WTC11 (cell line): Measurements from ENCODE around the gene RASGRP3. TPM values are rescaled to one million over a fixed set of nuclear protein-coding genes. Genes with fewer than 3 reads are reported as not detected.

Experiments
- ATAC-seq: fragments of 200-7000 bp; cut with Tn5 transposase; 2 replicates; pipeline ENCODE4 v1.10.0; 2021; ENCODE audit warnings: mild to moderate bottlenecking, moderate library complexity
- CTCF ChIA-PET: fragments of 300-600 bp; sonication (Branson Sonifier 250); formaldehyde crosslinking; loops from one replicate; lab custom pipeline; 2021; ENCODE audit warnings: antibody characterized with exemption; lab: Charles Lee
- POLR2A ChIA-PET: fragments of 350-600 bp; sonication (Branson Sonifier 250); formaldehyde crosslinking; loops from one replicate; lab custom pipeline; 2021; ENCODE audit warnings: antibody characterized with exemption; lab: Charles Lee
- DNase-seq: peaks from one replicate; pipeline ENCODE4 v3.0.0; 2021; ENCODE audit warnings: low spot score
- H3K27ac Mint-ChIP-seq: 2 replicates; pipeline ENCODE4 v1.8.0; 2021; ENCODE audit warnings: mixed read lengths
- H3K27me3 Mint-ChIP-seq: 2 replicates; pipeline ENCODE4 v1.8.0; 2021; ENCODE audit warnings: low read depth, mild to moderate bottlenecking, moderate library complexity, mixed read lengths
- H3K36me3 Mint-ChIP-seq: 2 replicates; pipeline ENCODE4 v1.8.0; 2021; ENCODE audit warnings: mixed read lengths
- H3K4me1 Mint-ChIP-seq: 2 replicates; pipeline ENCODE4 v1.8.0; 2022; ENCODE audit warnings: mixed read lengths
- H3K4me3 Mint-ChIP-seq: 2 replicates; pipeline ENCODE4 v1.8.0; 2021; ENCODE audit warnings: mild to moderate bottlenecking, moderate library complexity, mixed read lengths
- H3K9me3 Mint-ChIP-seq: 2 replicates; pipeline ENCODE4 v1.8.0; 2021; ENCODE audit warnings: mixed read lengths
- CDX4 ChIP-seq: fragments of 250-450 bp; sonication (Bioruptor Pico); IDR thresholded peaks from 2 replicates; pipeline ENCODE4 v1.9.0; 2021; ENCODE audit warnings: moderate library complexity, mild to moderate bottlenecking, inconsistent platforms, borderline replicate concordance
- GABPB1 ChIP-seq: sonication (generic); formaldehyde crosslinking; IDR thresholded peaks from 2 replicates; pipeline ENCODE4 v1.8.1; 2023; ENCODE audit warnings: mild to moderate bottlenecking, missing genetic modification reagents
- HMGA2 ChIP-seq: fragments of 250-450 bp; sonication (Bioruptor Pico); IDR thresholded peaks from 2 replicates; pipeline ENCODE4 v1.4.0; 2021; ENCODE audit warnings: mild to moderate bottlenecking, moderate library complexity
- IRF2 ChIP-seq: sonication (generic); formaldehyde crosslinking; IDR thresholded peaks from 2 replicates; pipeline ENCODE4 v1.8.0; 2022; ENCODE audit warnings: low read depth, missing genetic modification reagents, borderline replicate concordance
- JUN ChIP-seq: sonication (generic); formaldehyde crosslinking; IDR thresholded peaks from 2 replicates; pipeline ENCODE4 v1.8.0; 2023; ENCODE audit warnings: mild to moderate bottlenecking, missing genetic modification reagents
- MAX ChIP-seq: sonication (generic); formaldehyde crosslinking; IDR thresholded peaks from 2 replicates; pipeline ENCODE4 v1.8.0; 2022; ENCODE audit warnings: mild to moderate bottlenecking, missing genetic modification reagents
- MYBL2 ChIP-seq: sonication (generic); formaldehyde crosslinking; IDR thresholded peaks from 2 replicates; pipeline ENCODE4 v1.8.1; 2023; ENCODE audit warnings: mild to moderate bottlenecking, moderate library complexity, missing genetic modification reagents
- NFE2L1 ChIP-seq: sonication (generic); formaldehyde crosslinking; IDR thresholded peaks from 2 replicates; pipeline ENCODE4 v1.8.1; 2023; ENCODE audit warnings: missing genetic modification reagents
- NR3C1 ChIP-seq: sonication (generic); formaldehyde crosslinking; conservative IDR thresholded peaks from 2 replicates; pipeline ENCODE4 v1.8.1; 2023; ENCODE audit warnings: low read depth, mild to moderate bottlenecking, missing genetic modification reagents
- RORB ChIP-seq: fragments of 250-450 bp; sonication (Bioruptor Pico); IDR thresholded peaks from 2 replicates; pipeline ENCODE4 v1.9.0; 2021; ENCODE audit warnings: mild to moderate bottlenecking
- SMAD3 ChIP-seq: sonication (generic); formaldehyde crosslinking; IDR thresholded peaks from 2 replicates; pipeline ENCODE4 v1.8.0; 2022; ENCODE audit warnings: missing genetic modification reagents, mild to moderate bottlenecking, borderline replicate concordance
- USF2 ChIP-seq: sonication (generic); formaldehyde crosslinking; IDR thresholded peaks from 2 replicates; pipeline ENCODE4 v1.8.1; 2023; ENCODE audit warnings: mild to moderate bottlenecking, missing genetic modification reagents, moderate library complexity
- ZNF121 ChIP-seq: sonication (generic); formaldehyde crosslinking; IDR thresholded peaks from 2 replicates; pipeline ENCODE4 v1.8.0; 2023; ENCODE audit warnings: missing genetic modification reagents
- ZNF263 ChIP-seq: sonication (generic); formaldehyde crosslinking; IDR thresholded peaks from 2 replicates; pipeline ENCODE4 v1.8.1; 2022; ENCODE audit warnings: low read depth, mild to moderate bottlenecking, moderate library complexity, missing genetic modification reagents
- ZNF532 ChIP-seq: fragments of 250-450 bp; sonication (Bioruptor Pico); IDR thresholded peaks from 2 replicates; pipeline ENCODE4 v1.9.0; 2021; ENCODE audit warnings: mild to moderate bottlenecking, borderline replicate concordance
- total RNA-seq: library from RNA; stranded (reverse); gene quantifications from 3 replicates; pipeline ENCODE4 v1.2.3, GENCODE V29; 2021
- TF ChIP-seq, protein P1 (sequence below): sonication (generic); formaldehyde crosslinking; IDR thresholded peaks from 2 replicates; pipeline ENCODE4 v1.8.0; 2023; ENCODE audit warnings: missing genetic modification reagents, mild to moderate bottlenecking, borderline replicate concordance
- TF ChIP-seq, protein P2 (sequence below): sonication (generic); formaldehyde crosslinking; IDR thresholded peaks from 2 replicates; pipeline ENCODE4 v1.8.1; 2022; ENCODE audit warnings: missing genetic modification reagents, borderline replicate concordance

The RASGRP3 gene
- total RNA-seq, 1 experiment from 2014 or later, result 0.11 TPM

DNA sequence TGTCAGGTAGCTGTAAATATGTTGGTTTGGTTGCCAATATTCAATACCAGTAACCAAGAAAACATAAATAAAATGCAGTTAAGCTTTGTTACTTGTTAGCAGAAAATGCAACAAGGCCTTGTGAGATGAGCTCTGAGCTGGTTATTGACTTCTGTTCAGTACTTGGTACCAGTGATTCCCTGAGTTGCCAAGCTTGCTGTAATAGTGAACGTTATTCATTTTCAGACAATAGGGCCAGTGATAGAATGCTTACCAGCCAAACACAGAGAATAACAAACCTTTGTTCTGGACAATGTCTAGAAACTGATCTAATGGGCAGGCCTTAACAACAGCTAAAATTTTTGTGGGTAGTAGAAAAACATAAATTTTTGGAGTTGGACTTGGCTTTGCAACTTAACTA lies 29.5 kb downstream of the RASGRP3 start:
- Mint-ChIP-seq H3K27ac (no peak overlapping the region), H3K9me3 (peaks cover 11% of the 10 kb centered on the region; the same call in 1 of the 2 replicates), H3K27me3 (no peaks in the 10 kb centered on the region; the same call in 1 of the 2 replicates), H3K4me3 (no peak overlapping the region), H3K36me3 (no peaks in the 10 kb centered on the region), H3K4me1 (peaks cover 3% of the 10 kb centered on the region; the same call in 1 of the 2 replicates)
- ATAC-seq (no peak), DNase-seq (no peak)
- TF ChIP-seq MAX, result no peak
- TF ChIP-seq ZNF263, result no peak
- no peak for TF ChIP-seq NFE2L1 (CRISPR knock-in tag)
- no peak for TF ChIP-seq CDX4 (CRISPR knock-in tag)
- no peak for TF ChIP-seq SMAD3 (CRISPR knock-in tag)
- TF ChIP-seq, protein P1, sequence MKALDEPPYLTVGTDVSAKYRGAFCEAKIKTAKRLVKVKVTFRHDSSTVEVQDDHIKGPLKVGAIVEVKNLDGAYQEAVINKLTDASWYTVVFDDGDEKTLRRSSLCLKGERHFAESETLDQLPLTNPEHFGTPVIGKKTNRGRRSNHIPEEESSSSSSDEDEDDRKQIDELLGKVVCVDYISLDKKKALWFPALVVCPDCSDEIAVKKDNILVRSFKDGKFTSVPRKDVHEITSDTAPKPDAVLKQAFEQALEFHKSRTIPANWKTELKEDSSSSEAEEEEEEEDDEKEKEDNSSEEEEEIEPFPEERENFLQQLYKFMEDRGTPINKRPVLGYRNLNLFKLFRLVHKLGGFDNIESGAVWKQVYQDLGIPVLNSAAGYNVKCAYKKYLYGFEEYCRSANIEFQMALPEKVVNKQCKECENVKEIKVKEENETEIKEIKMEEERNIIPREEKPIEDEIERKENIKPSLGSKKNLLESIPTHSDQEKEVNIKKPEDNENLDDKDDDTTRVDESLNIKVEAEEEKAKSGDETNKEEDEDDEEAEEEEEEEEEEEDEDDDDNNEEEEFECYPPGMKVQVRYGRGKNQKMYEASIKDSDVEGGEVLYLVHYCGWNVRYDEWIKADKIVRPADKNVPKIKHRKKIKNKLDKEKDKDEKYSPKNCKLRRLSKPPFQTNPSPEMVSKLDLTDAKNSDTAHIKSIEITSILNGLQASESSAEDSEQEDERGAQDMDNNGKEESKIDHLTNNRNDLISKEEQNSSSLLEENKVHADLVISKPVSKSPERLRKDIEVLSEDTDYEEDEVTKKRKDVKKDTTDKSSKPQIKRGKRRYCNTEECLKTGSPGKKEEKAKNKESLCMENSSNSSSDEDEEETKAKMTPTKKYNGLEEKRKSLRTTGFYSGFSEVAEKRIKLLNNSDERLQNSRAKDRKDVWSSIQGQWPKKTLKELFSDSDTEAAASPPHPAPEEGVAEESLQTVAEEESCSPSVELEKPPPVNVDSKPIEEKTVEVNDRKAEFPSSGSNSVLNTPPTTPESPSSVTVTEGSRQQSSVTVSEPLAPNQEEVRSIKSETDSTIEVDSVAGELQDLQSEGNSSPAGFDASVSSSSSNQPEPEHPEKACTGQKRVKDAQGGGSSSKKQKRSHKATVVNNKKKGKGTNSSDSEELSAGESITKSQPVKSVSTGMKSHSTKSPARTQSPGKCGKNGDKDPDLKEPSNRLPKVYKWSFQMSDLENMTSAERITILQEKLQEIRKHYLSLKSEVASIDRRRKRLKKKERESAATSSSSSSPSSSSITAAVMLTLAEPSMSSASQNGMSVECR (CRISPR knock-in tag), result no peak
- no peak for TF ChIP-seq ZNF121
- TF ChIP-seq, protein P2, sequence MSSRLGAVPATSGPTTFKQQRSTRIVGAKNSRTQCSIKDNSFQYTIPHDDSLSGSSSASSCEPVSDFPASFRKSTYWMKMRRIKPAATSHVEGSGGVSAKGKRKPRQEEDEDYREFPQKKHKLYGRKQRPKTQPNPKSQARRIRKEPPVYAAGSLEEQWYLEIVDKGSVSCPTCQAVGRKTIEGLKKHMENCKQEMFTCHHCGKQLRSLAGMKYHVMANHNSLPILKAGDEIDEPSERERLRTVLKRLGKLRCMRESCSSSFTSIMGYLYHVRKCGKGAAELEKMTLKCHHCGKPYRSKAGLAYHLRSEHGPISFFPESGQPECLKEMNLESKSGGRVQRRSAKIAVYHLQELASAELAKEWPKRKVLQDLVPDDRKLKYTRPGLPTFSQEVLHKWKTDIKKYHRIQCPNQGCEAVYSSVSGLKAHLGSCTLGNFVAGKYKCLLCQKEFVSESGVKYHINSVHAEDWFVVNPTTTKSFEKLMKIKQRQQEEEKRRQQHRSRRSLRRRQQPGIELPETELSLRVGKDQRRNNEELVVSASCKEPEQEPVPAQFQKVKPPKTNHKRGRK, result no peak
- no peak for TF ChIP-seq HMGA2 (CRISPR knock-in tag)
- no peak for TF ChIP-seq JUN
- no peak for TF ChIP-seq ZNF532
- no peak for TF ChIP-seq MYBL2 (CRISPR knock-in tag)
- TF ChIP-seq RORB (CRISPR knock-in tag), result no peak
- no peak for TF ChIP-seq IRF2 (CRISPR knock-in tag)
- no peak for TF ChIP-seq USF2 (CRISPR knock-in tag)
- no peak for TF ChIP-seq NR3C1 (CRISPR knock-in tag)
- TF ChIP-seq GABPB1 (CRISPR knock-in tag), result no peak
- POLR2A ChIA-PET, result no interaction called here
- CTCF ChIA-PET, result interaction anchor here (0.6 kb wide), 1 partner anchor 1354 kb away, joined by 3 read pairs; no protein-coding TSS in a partner anchor
